Sigmoid colon (tissue), 7 donors: Measurements from ENCODE around the gene PHF21A. TPM values are rescaled to one million over a fixed set of nuclear protein-coding genes. Genes with fewer than 3 reads are reported as not detected.

Experiments
- DNase-seq: peaks from one replicate; pipeline ENCODE4 v3.0.0-alpha.2; 2019
- H3K27ac ChIP-seq, 4 donors: fragments of 200-600 bp; sonication (generic); one replicate each; pipeline ENCODE4 v1.5.1; 2016 to 2019; ENCODE audit warnings: mild to moderate bottlenecking in 1 of 4
- H3K27me3 ChIP-seq, 3 donors: fragments of 200-600 bp; sonication (generic); one replicate each; pipeline ENCODE4 v1.5.1; 2019; ENCODE audit warnings: mild to moderate bottlenecking in 1 of 3
- H3K36me3 ChIP-seq, 4 donors: fragments of 200-600 bp; sonication (generic); one replicate each; pipeline ENCODE4 v1.5.1; 2016 to 2019
- H3K4me1 ChIP-seq, 4 donors: fragments of 200-600 bp; sonication (generic); one replicate each; pipeline ENCODE4 v1.5.1; 2017 to 2019
- H3K4me3 ChIP-seq, 4 donors: fragments of 200-600 bp; sonication (generic); one replicate each; pipeline ENCODE4 v1.5.1; 2017 to 2019; ENCODE audit warnings: mild to moderate bottlenecking in 2 of 4, moderate library complexity in 1 of 4
- H3K9me3 ChIP-seq, 4 donors: fragments of 200-600 bp in 3 of 4; sonication (generic) in 3 of 4; one replicate each; pipeline versions ENCODE4 v1.5.1 to v1.6.1; 2013 to 2019
- CTCF ChIP-seq, 4 experiments: fragments of 450-650 bp in 3 of 4; fragments of 200-600 bp in 1 of 4; IDR thresholded peaks; one replicate each; pipeline ENCODE4 v1.5.1; 2016 to 2019; ENCODE audit warnings: antibody characterized with exemption in 4 of 4, mild to moderate bottlenecking in 3 of 4, moderate library complexity in 2 of 4
- EP300 ChIP-seq, 4 donors: sonication (generic); formaldehyde crosslinking; IDR thresholded peaks; one replicate each; pipeline ENCODE4 v1.6.1; 2017; ENCODE audit warnings: antibody characterized with exemption in 4 of 4
- POLR2A ChIP-seq, 2 donors: fragments of 450-650 bp; IDR thresholded peaks; one replicate each; pipeline ENCODE4 v1.6.1; 2016; ENCODE audit warnings: antibody characterized with exemption in 2 of 2, mild to moderate bottlenecking in 2 of 2, moderate library complexity in 2 of 2
- POLR2AphosphoS5 ChIP-seq, 4 donors: sonication (generic); formaldehyde crosslinking; IDR thresholded peaks; one replicate each; pipeline ENCODE4 v1.6.1; 2017; ENCODE audit warnings: antibody characterized with exemption in 4 of 4
- WGBS, 2 donors: extraction: QIAGEN DNeasy Blood & Tissue Kit; methylation state at CpG; one replicate each; pipeline ENCODE4 v1.1.7; 2013; 5-methylcytosine and 5-hydroxymethylcytosine counted together
- intact Hi-C: fragments of 100-400 bp; cut with DNase I; formaldehyde crosslinking; loops from one replicate; pipeline ENCODE4 v1.15.1; 2023
- polyA plus RNA-seq, 3 donors: library from polyadenylated mRNA; stranded (reverse); fragments of 200-250 nt; gene quantifications; one replicate each; pipeline ENCODE4 v1.2.3, GENCODE V29; 2013
- total RNA-seq, 4 donors: library from RNA; depleted of rRNA; stranded (reverse); fragments of >200 nt; gene quantifications; one replicate each; pipeline ENCODE4 v1.1.0, GENCODE V29; 2016
- donor health status: healthy with polysubstance abuse.
- donor health status: Bipolar disorder and iron deficiency.
- donor health status: healthy.

Gene PHF21A
- total and polyA plus RNA-seq, 7 donors, result 5.3 to 58.6 (median 30.3) TPM

DNA sequence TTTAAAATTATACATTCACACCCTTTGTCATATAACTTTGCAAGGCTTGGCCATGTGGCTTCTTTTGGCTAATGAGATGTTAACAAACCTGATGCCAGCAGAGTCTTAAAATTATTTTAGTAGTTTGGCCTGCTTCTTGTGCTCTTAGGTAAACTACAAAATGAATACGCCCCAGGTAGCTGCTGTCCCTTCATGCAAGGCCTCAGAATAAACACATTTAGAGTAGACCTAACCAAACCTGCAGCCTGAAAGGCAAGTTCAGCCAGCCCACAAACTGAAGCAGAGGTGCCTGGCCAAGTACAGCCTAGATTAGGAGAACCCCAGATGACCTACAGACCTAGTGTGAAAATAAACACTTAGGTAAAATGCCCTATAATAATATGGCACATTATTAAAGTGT is 50.2 kb downstream of the PHF21A start:
- DNase-seq, result no peak
- Histone ChIP-seq H3K4me1 (peaks cover 0 to 40% (median 21%) of the 10 kb centered on the region in 4 donors), H3K27me3 (no peaks in the 10 kb centered on the region), H3K27ac (no peak overlapping the region), H3K9me3 (no peaks in the 10 kb centered on the region), H3K4me3 (no peak overlapping the region), H3K36me3 (peaks cover 0 to 9% (median 0%) of the 10 kb centered on the region in 4 donors)
- 94% methylated on average over 1 of the region's 1 CpG for WGBS, 2 donors
- intact Hi-C loops, result loop anchor here (10.0 kb wide), 1 partner anchor 54 kb away; the partner anchor contains the start of gene PHF21A
- TF ChIP-seq CTCF (IDR thresholded peaks at IDR 0.05) (no peak), EP300 (IDR thresholded peaks at IDR 0.05) (no peak), POLR2AphosphoS5 (IDR thresholded peaks at IDR 0.05) (no peak), POLR2A (IDR thresholded peaks at IDR 0.05) (no peak)

GRCh38 chr11:46069595-46069994 is 51.7 kb downstream of the PHF21A start:
- Histone ChIP-seq H3K9me3 (no peaks in the 10 kb centered on the region), H3K4me1 (peaks cover 0 to 32% (median 21%) of the 10 kb centered on the region in 4 donors), H3K36me3 (peaks cover 0 to 18% (median 0%) of the 10 kb centered on the region in 4 donors), H3K27ac (no peak overlapping the region), H3K27me3 (no peaks in the 10 kb centered on the region), H3K4me3 (no peak overlapping the region)
- TF ChIP-seq EP300 (IDR thresholded peaks at IDR 0.05), result no peak
- no peak for TF ChIP-seq POLR2AphosphoS5 (IDR thresholded peaks at IDR 0.05)
- no peak for TF ChIP-seq CTCF (IDR thresholded peaks at IDR 0.05)
- no peak for TF ChIP-seq POLR2A (IDR thresholded peaks at IDR 0.05)
- intact Hi-C loops, result no loop called here
- DNase-seq, result no peak
- 91 to 93% methylated on average over 3 of the region's 3 CpGs for WGBS, 2 donors

- H3K36me3 ChIP-seq, result peaks cover 0 to 18% (median 0%) of the 10 kb centered on the region in 4 donors
- H3K4me3 ChIP-seq, result no peak overlapping the region
- H3K4me1 ChIP-seq, result peaks cover 0 to 16% (median 7%) of the 10 kb centered on the region in 4 donors
- no peak overlapping the region for H3K27ac ChIP-seq
- 94 to 95% methylated on average over 4 of the region's 4 CpGs for WGBS, 2 donors
- no peaks in the 10 kb centered on the region for H3K9me3 ChIP-seq
- TF ChIP-seq POLR2AphosphoS5 (IDR thresholded peaks at IDR 0.05) (no peak), CTCF (IDR thresholded peaks at IDR 0.05) (no peak), EP300 (IDR thresholded peaks at IDR 0.05) (no peak), POLR2A (IDR thresholded peaks at IDR 0.05) (no peak)
- no peak for DNase-seq
- intact Hi-C loops, result no loop called here
- no peaks in the 10 kb centered on the region for H3K27me3 ChIP-seq
Measured at GRCh38 chr11:46066335-46066734, 54.9 kb downstream of the PHF21A start.

- TF ChIP-seq POLR2A (IDR thresholded peaks at IDR 0.05) (no peak), CTCF (IDR thresholded peaks at IDR 0.05) (no peak), EP300 (IDR thresholded peaks at IDR 0.05) (no peak), POLR2AphosphoS5 (IDR thresholded peaks at IDR 0.05) (no peak)
- H3K36me3 ChIP-seq, result peaks cover 0 to 18% (median 0%) of the 10 kb centered on the region in 4 donors
- peaks cover 0 to 9% (median 2%) of the 10 kb centered on the region in 4 donors for H3K4me1 ChIP-seq
- no peak overlapping the region for H3K27ac ChIP-seq
- WGBS, 2 donors, result 96 to 97% methylated on average over 3 of the region's 3 CpGs
- no peak for DNase-seq
- no peaks in the 10 kb centered on the region for H3K9me3 ChIP-seq
- H3K27me3 ChIP-seq, result no peaks in the 10 kb centered on the region
- no peak overlapping the region for H3K4me3 ChIP-seq
- intact Hi-C loops, result no loop called here
Measured at GRCh38 chr11:46065681-46066080, 55.6 kb downstream of the PHF21A start.

DNA sequence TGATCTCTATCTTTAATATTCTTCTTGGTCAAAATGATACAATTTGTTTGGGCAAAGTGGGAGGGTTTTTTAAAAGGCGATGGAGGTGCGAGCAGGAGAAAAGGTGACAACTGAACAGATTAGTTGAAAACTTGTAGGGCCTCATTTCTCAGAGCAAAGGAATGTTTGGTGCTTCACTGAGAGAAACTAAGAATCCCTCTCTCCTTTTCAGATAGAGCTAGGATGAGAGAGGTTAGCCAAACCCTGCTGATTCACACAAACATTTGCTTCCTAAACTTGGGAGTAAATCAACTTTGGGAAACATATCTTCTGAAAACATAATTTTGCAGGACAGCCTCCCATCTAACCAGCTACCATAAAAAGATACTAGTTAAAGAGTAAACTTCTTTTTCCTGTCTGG is 57.0 kb downstream of the PHF21A start:
- H3K27ac ChIP-seq, result no peak overlapping the region
- no peak for TF ChIP-seq CTCF (IDR thresholded peaks at IDR 0.05)
- H3K4me1 ChIP-seq, result peaks cover 0 to 8% (median 2%) of the 10 kb centered on the region in 4 donors
- no peaks in the 10 kb centered on the region for H3K27me3 ChIP-seq
- no peak overlapping the region for H3K4me3 ChIP-seq
- DNase-seq, result no peak
- no peaks in the 10 kb centered on the region for H3K9me3 ChIP-seq
- 93 to 95% methylated on average over 2 of the region's 2 CpGs for WGBS, 2 donors
- peaks cover 0 to 18% (median 0%) of the 10 kb centered on the region in 4 donors for H3K36me3 ChIP-seq
- intact Hi-C loops, result no loop called here
